Stomach smooth muscle (tissue), 2 donors: ENCODE data around the gene IGDCC3.
"Not testable (repeated sequence)": the region's sequence is repeated elsewhere in the genome, so short reads cannot be mapped to it uniquely, and the experiment has no call there.

ENCODE experiments used
- H3K27ac ChIP-seq: one replicate; pipeline ENCODE4 v1.7.0; 2013; ENCODE audit warnings: mild to moderate bottlenecking, low read length, inconsistent platforms
- H3K27me3 ChIP-seq, 2 donors: one replicate each; pipeline ENCODE4 v1.7.0; 2013; ENCODE audit warnings: low read length in 2 of 2; ENCODE audit not compliant: insufficient read depth in 2 of 2, control insufficient read depth in 1 of 2
- H3K36me3 ChIP-seq, 2 donors: one replicate each; pipeline ENCODE4 v1.7.0; 2013; ENCODE audit warnings: low read length in 2 of 2; ENCODE audit not compliant: control insufficient read depth in 2 of 2, insufficient read depth in 2 of 2
- H3K4me1 ChIP-seq: one replicate; pipeline ENCODE4 v1.7.0; 2013; ENCODE audit warnings: low read length; ENCODE audit not compliant: control insufficient read depth, insufficient read depth
- H3K4me3 ChIP-seq, 2 donors: one replicate each; pipeline ENCODE4 v1.7.0; 2013; ENCODE audit warnings: low read length in 2 of 2
- H3K9ac ChIP-seq, 2 donors: one replicate each; pipeline ENCODE4 v1.7.0; 2013; ENCODE audit warnings: low read length in 2 of 2, mild to moderate bottlenecking in 1 of 2
- H3K9me3 ChIP-seq, 2 donors: one replicate each; pipeline ENCODE4 v1.7.0; 2013; ENCODE audit warnings: low read length in 2 of 2; ENCODE audit not compliant: control insufficient read depth in 2 of 2
- donor health status: healthy.
- donor health status: Pancreatic carcinoma.

Gene IGDCC3

DNA sequence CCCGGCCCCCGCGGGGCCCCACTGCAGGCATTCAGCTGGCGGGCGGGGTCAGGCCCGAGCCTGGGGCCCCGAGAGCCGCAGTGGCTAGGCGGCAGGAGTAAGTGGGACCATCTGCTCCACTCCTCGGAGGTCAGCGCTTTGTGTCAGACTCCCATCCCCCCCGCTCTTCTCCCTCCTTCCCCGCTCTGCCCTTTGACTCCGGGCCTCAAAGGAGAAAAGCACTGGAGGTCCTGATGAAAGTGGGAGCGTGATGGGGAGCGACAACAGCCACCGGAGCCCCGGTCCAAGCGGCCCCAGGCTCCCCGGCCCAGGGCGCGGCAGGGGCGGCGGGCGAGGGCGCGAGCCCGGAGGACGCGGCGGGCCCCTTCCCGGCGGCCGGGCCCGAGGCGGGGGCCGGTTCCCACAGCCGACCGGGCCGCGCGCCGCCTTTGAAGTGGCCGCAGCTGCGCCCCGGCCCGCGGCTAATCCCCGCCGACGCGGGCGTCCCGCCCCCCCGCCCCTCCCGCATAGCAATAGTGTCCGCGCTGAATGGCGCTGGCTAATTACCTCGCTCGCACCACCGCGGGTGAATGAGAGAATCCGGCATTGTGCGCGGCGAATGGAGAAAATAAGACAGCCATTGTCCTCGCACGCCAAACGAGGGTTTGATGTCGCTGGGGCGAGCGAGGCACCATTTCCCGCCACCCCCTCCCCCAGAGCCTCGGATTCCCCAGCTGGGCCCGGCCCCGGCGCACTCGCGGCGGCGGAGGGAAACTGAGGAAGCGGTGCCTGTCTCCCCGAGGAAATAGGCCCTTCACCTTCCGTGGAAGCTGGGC is 22.4 kb downstream of the IGDCC3 start:
- H3K36me3 ChIP-seq = no peaks in the 10 kb centered on the region
- no peak overlapping the region for H3K27ac ChIP-seq
- peak overlapping the region; percentile 57 to 70 for H3K4me3 ChIP-seq
- peaks cover 20 to 29% of the 10 kb centered on the region in 2 donors for H3K27me3 ChIP-seq
- no peaks in the 10 kb centered on the region for H3K9me3 ChIP-seq
- peak overlapping the region in 1 of 2 donors; percentile 48 for H3K9ac ChIP-seq
- peaks cover 8% of the 10 kb centered on the region for H3K4me1 ChIP-seq

DNA sequence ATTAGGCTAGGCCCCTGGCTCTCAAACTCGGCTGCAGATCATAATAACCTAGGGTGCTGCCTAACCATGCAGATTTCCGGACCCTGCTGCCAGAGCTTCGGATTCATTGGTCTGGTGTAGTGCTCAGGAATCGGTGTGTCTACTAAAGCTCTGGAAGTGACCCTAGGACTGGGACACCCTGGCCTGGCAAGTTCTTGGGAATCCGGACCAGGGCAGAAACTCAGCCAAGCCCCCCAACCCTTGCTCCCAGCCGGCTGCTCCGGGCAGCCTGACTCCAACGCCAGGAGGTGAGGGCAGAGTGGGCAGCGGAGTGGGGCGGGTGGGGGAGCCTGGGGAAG is 23.0 kb downstream of the IGDCC3 start:
- Histone ChIP-seq H3K27ac (no peak overlapping the region), H3K9me3 (no peaks in the 10 kb centered on the region), H3K4me1 (peaks cover 8% of the 10 kb centered on the region), H3K4me3 (no peak overlapping the region), H3K9ac (no peak overlapping the region), H3K36me3 (no peaks in the 10 kb centered on the region), H3K27me3 (peaks cover 19 to 27% of the 10 kb centered on the region in 2 donors)

DNA sequence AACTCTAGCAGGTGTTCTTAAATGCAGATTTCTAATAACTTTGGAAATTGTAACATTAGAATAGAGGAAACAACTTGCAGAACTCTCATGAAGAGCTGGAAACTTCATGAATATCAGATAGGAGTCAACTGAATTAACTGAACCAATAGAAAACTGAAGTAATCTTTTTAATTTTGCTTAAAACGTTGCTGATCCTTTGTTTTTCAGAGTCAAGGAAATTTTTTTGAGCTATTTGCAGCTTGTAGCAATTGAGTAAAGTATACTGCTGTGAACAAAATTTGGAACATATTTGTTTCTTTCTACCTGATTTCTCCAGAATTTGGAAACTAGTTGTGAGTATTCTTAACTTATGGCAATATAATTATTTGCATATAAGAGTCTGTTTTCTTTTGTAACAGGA is 25.8 kb downstream of the IGDCC3 start:
- not testable (repeated sequence) for H3K4me1 ChIP-seq, H3K9me3 ChIP-seq, H3K36me3 ChIP-seq, H3K27me3 ChIP-seq, H3K9ac ChIP-seq, H3K4me3 ChIP-seq, H3K27ac ChIP-seq

DNA sequence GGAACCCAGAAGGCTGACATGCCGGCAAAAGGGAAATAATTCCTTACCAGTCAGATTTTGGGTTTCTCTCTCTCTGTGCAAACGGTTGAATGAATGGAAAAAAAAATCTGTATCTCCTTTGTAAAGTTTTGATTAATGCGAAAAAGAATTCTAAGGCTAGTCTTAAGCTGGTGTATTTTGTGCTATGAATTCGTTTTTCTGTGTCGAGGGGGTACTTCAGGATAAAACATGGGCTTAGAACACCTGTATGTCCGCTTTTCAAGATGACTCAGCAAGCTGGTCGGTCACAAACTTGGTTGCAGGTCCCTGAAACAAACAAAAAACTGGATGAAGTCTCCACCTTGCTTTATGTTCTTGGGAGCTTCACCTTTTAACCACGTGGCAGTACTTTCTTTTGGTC is 28.5 kb downstream of the IGDCC3 start:
- no peaks in the 10 kb centered on the region for H3K27me3 ChIP-seq
- H3K4me1 ChIP-seq = no peaks in the 10 kb centered on the region
- H3K9me3 ChIP-seq = no peaks in the 10 kb centered on the region
- H3K9ac ChIP-seq = no peak overlapping the region
- no peaks in the 10 kb centered on the region for H3K36me3 ChIP-seq
- H3K27ac ChIP-seq = no peak overlapping the region
- no peak overlapping the region for H3K4me3 ChIP-seq

DNA sequence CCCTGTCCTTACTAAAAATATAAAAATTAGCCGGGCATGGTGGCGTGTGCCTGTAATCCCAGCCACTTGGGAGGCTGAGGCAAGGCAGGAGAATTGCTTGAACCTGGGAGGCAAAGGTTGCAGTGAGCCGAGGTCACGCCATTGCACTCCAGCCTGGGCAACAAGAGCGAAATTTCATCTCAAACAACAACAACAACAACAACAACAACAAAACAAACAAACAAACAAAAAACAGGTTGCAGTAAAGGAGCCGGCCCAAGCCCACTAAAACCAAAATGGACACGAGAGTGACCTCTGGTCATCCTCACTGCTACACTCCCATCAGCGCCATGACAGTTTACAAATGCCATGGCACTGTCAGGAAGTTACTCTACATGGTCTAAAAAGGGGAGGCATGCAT is 30.0 kb downstream of the IGDCC3 start:
- not testable (repeated sequence) for H3K9ac ChIP-seq, H3K36me3 ChIP-seq, H3K27me3 ChIP-seq, H3K4me1 ChIP-seq, H3K9me3 ChIP-seq, H3K27ac ChIP-seq, H3K4me3 ChIP-seq

DNA sequence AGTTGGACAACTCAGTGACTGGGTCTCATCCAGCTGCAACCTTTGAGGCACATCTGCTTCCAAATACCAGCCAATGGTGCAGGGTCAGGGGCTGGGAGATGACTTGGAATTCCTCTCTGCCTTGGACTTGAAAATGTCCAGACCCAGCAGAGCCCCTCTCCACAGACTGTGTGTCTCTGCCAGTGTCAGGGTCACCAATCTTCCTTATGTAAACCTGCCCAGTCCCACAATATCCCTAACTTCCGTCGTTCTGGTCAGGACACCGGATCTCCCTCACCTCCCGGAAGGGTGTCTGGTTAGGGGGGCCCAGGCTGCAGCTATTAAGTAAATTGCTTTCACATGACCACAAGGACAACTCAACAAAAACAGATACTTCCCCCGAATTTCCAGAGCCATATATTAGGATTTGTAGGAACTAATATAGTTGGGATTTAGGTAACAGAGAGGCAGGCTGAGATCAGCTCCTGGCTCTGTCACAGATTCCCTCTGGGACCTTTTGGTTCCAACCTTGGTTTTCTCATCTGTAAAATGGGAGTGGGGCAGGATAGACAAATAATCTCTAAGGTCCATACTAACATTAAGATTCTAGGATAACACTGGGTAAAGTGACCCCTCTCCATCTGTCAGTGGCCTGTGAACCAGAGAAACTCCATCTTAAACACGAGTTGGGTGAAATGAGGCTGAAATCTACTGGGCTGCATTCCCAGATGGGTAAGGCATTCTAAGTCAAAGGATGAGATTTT is 30.8 kb downstream of the IGDCC3 start:
- Histone ChIP-seq H3K9me3 (no peaks in the 10 kb centered on the region), H3K9ac (no peak overlapping the region), H3K27ac (no peak overlapping the region), H3K4me1 (no peaks in the 10 kb centered on the region), H3K27me3 (peaks cover 0 to 2% of the 10 kb centered on the region in 2 donors), H3K4me3 (no peak overlapping the region), H3K36me3 (no peaks in the 10 kb centered on the region)

DNA sequence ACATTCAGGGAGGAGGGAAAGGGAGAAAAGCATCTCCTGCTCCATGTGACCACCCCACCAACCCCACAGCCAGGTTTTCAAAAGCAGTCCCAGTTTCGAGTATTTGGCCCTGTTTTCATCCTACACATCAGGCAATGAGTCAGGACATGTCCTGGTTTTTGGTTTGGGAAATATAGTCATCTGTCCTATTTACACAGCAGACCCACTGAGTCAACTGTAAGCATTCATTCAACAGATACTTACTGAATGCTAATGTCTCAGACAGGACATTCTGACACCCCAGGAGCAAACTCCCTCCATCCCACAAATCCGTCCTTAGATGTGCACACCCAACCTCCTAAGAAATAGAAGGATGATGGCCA is 32.9 kb downstream of the IGDCC3 start:
- Histone ChIP-seq H3K4me1 (no peaks in the 10 kb centered on the region), H3K36me3 (no peaks in the 10 kb centered on the region), H3K9me3 (no peaks in the 10 kb centered on the region), H3K4me3 (no peak overlapping the region), H3K9ac (no peak overlapping the region), H3K27me3 (peaks cover 0 to 2% of the 10 kb centered on the region in 2 donors), H3K27ac (no peak overlapping the region)

DNA sequence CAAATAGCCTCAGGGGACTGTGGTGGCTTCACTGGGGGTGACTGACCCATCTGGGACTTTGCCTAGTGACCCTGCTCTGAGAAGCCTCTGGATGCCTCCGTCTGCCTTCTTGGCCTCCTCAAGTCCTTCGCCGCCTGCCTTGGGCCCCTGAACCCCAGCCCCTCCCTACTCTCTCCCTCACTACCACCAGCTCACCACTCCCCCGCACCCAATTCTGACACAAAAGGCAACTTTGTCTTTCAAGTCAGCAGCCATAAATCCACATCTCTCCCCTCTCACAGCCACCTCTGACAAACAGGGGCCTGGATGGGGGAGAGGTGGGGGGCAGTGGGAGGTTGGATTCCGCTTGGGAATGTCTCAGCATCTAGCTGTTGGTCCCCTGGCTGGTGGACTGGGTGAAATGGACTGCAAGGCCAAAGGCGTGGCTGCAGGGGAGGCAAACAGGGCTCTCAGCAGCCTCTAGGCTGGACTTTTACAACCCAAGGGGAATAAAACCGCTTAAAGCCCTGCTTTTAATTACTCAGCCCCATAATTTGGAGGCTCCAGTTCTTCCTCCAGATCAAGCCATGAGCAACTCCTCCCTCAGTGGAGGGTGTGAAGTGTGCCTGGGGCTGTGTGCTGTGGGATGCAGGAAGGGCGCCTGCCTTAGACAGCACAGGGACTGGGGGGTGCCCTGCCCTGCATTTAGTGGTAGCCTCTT is 33.4 kb downstream of the IGDCC3 start:
- H3K9me3 ChIP-seq = no peaks in the 10 kb centered on the region
- H3K27me3 ChIP-seq = peaks cover 0 to 3% of the 10 kb centered on the region in 2 donors
- H3K36me3 ChIP-seq = no peaks in the 10 kb centered on the region
- H3K27ac ChIP-seq = no peak overlapping the region
- no peak overlapping the region for H3K4me3 ChIP-seq
- H3K9ac ChIP-seq = no peak overlapping the region
- H3K4me1 ChIP-seq = no peaks in the 10 kb centered on the region

DNA sequence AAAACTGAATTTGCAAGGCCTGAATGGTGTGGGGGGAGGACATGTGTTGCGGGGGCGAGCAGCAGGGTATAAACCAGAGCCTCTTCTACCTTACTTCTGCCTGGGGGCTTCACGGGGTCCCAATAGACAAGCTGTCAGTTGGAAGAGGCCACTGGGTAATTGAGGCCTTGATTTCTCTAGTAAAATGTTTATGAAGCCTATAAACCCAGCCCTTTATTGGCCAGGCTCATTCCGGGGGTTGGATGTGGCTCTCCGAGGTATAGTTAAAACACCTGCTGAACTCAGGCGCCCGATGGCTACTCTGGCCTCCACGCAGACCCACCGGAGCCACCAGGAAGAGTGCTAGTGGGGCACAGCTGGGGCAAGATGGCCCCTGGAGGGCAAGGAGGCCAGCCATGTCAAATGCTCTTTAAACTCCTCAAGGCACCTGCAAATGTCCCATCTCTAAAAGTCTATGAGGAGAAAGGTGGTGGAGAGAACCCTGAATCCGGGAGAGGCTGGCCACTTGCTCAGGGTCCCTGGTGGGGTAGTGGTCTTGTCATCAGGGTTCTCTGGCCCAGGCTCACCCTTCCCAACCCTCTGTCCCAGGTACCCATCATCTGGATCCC is 34.3 kb downstream of the IGDCC3 start:
- H3K9me3 ChIP-seq = no peaks in the 10 kb centered on the region
- no peaks in the 10 kb centered on the region for H3K4me1 ChIP-seq
- no peak overlapping the region for H3K4me3 ChIP-seq
- H3K9ac ChIP-seq = no peak overlapping the region
- H3K27me3 ChIP-seq = peaks cover 0 to 3% of the 10 kb centered on the region in 2 donors
- H3K27ac ChIP-seq = no peak overlapping the region
- H3K36me3 ChIP-seq = no peaks in the 10 kb centered on the region

DNA sequence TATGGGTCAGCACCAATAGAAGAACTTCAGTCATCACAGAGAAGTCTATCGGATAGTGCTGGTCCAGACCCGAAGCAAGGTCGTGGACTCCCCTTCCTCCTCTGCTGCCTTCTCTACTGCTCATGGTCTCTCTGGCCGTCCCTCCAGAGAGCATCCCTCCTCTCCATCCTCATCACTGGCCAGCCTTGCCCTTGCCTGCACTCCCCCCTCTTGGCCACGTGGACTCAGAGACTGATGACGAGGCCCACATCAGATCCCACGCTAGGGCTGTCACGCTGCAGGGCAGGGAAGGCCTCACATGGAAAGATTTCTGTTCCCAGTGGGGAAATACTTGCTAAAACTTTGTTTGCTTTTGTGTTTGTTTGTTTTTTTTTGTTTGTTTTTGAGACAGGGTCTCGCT is 35.3 kb downstream of the IGDCC3 start:
- Histone ChIP-seq H3K4me3 (no peak overlapping the region), H3K4me1 (no peaks in the 10 kb centered on the region), H3K9me3 (no peaks in the 10 kb centered on the region), H3K27ac (no peak overlapping the region), H3K9ac (no peak overlapping the region), H3K36me3 (no peaks in the 10 kb centered on the region), H3K27me3 (peaks cover 0 to 3% of the 10 kb centered on the region in 2 donors)
